H1 (cell line): Measurements from ENCODE around the gene NAA16. TPM values are rescaled to one million over a fixed set of nuclear protein-coding genes. Genes with fewer than 3 reads are reported as not detected.

ENCODE experiments used
- CTCF ChIA-PET: fragments of 300-600 bp; sonication (Branson Sonifier 250); formaldehyde crosslinking; loops from one replicate; lab custom pipeline; 2021; ENCODE audit not compliant: partially characterized antibody; lab: Charles Lee
- POLR2A ChIA-PET: fragments of 300-600 bp; sonication (Branson Sonifier 250); formaldehyde crosslinking; loops from one replicate; lab custom pipeline; 2021; ENCODE audit warnings: inconsistent platforms; ENCODE audit not compliant: partially characterized antibody; lab: Charles Lee
- DNase-seq, 2 experiments: peaks; one replicate each; pipeline versions ENCODE4 v3.0.0 to v3.0.0-alpha.2; 2010 to 2022; ENCODE audit warnings: low spot score in 2 of 2, low read depth in 1 of 2, mixed read lengths in 1 of 2
- FAIRE-seq: peaks from 2 replicates; lab custom pipeline; 2011; peaks lifted over from hg19 to GRCh38; lab: Jason Lieb, UNC
- H2AFZ ChIP-seq: 2 replicates; pipeline ENCODE4 v1.8.1; 2012; ENCODE audit warnings: low read length, inconsistent platforms
- H2AK5ac ChIP-seq: 2 replicates; pipeline ENCODE4 v1.6.1; 2013; ENCODE audit warnings: low read depth, low read length
- H2BK120ac ChIP-seq: replicated peaks from 2 replicates; pipeline ENCODE3; 2013; ENCODE audit warnings: low read depth, low read length, inconsistent platforms
- H2BK12ac ChIP-seq: 2 replicates; pipeline ENCODE4 v1.6.1; 2013; ENCODE audit warnings: low read depth, low read length
- H2BK15ac ChIP-seq: 2 replicates; pipeline ENCODE4 v1.6.1; 2013; ENCODE audit warnings: low read length
- H2BK20ac ChIP-seq: 2 replicates; pipeline ENCODE4 v1.6.1; 2013; ENCODE audit warnings: low read length
- H2BK5ac ChIP-seq: 2 replicates; pipeline ENCODE4 v1.6.1; 2013; ENCODE audit warnings: low read depth, low read length
- H3K14ac ChIP-seq: 2 replicates; pipeline ENCODE4 v1.6.1; 2013; ENCODE audit warnings: inconsistent platforms; ENCODE audit not compliant: insufficient read length
- H3K18ac ChIP-seq: 2 replicates; pipeline ENCODE4 v1.6.1; 2013; ENCODE audit warnings: low read length; ENCODE audit errors: extremely low read depth
- H3K23ac ChIP-seq: 2 replicates; pipeline ENCODE4 v1.6.1; 2013; ENCODE audit warnings: inconsistent platforms; ENCODE audit not compliant: insufficient read length
- H3K23me2 ChIP-seq: 2 replicates; pipeline ENCODE4 v1.6.1; 2013; ENCODE audit warnings: low read depth, low read length
- H3K27ac ChIP-seq: 2 replicates; pipeline ENCODE4 v1.6.1; 2011; ENCODE audit warnings: low read depth, low read length, inconsistent platforms
- H3K27me3 ChIP-seq, 4 experiments: replicated peaks in 1 of 4; 1 replicate in 1 of 4; 2 replicates in 3 of 4; pipeline versions ENCODE4 v1.6.1 to v1.8.1; 2011 to 2013; ENCODE audit warnings: low read length in 3 of 4, mild to moderate bottlenecking in 3 of 4, inconsistent platforms in 2 of 4, mixed read lengths in 2 of 4, moderate library complexity in 1 of 4; ENCODE audit not compliant: control insufficient read depth in 3 of 4, insufficient read depth in 3 of 4; ENCODE audit errors: extremely low read depth in 1 of 4
- H3K36me3 ChIP-seq, 4 experiments: 2 replicates each; pipeline versions ENCODE4 v1.6.1 to v1.8.1; 2011 to 2013; ENCODE audit warnings: mild to moderate bottlenecking in 4 of 4, low read length in 3 of 4, moderate library complexity in 2 of 4, control low read depth in 1 of 4, inconsistent platforms in 1 of 4; ENCODE audit not compliant: insufficient read depth in 4 of 4, control insufficient read depth in 2 of 4
- H3K4ac ChIP-seq: replicated peaks from 2 replicates; pipeline ENCODE3; 2013; ENCODE audit warnings: low read length, low read depth, mixed read lengths, inconsistent platforms; ENCODE audit not compliant: insufficient read length
- H3K4me1 ChIP-seq, 4 experiments: replicated peaks in 1 of 4; 1 replicate in 1 of 4; 2 replicates in 3 of 4; pipeline versions ENCODE4 v1.6.1 to v1.8.1; 2011 to 2013; ENCODE audit warnings: low read length in 3 of 4, inconsistent platforms in 2 of 4, mixed read lengths in 1 of 4; ENCODE audit not compliant: insufficient read depth in 4 of 4, control insufficient read depth in 3 of 4
- H3K4me2 ChIP-seq, 2 experiments: 2 replicates each; pipeline versions ENCODE4 v1.6.1 to v1.8.1; 2011 to 2013; ENCODE audit warnings: low read depth in 2 of 2, low read length in 2 of 2, control low read depth in 1 of 2, inconsistent platforms in 1 of 2, mild to moderate bottlenecking in 1 of 2; ENCODE audit not compliant: insufficient read depth in 1 of 2
- H3K4me3 ChIP-seq, 4 experiments: fragments of 200-600, 300-600 bp in 1 of 4; sonication (generic), shearing (Covaris generic), sonication (Bioruptor Twin) in 1 of 4; 2 replicates each; pipeline versions ENCODE4 v1.5.1 to v1.8.1; 2011 to 2016; ENCODE audit warnings: low read length in 4 of 4, low read depth in 3 of 4, control low read depth in 2 of 4, inconsistent platforms in 2 of 4, mild to moderate bottlenecking in 2 of 4, mixed read lengths in 1 of 4, moderate library complexity in 1 of 4; ENCODE audit not compliant: insufficient read depth in 2 of 4; ENCODE audit errors: extremely low read depth in 1 of 4
- H3K56ac ChIP-seq: replicated peaks from 2 replicates; pipeline ENCODE3; 2013; ENCODE audit warnings: low read depth, mild to moderate bottlenecking, mixed read lengths, low read length, inconsistent platforms; ENCODE audit not compliant: insufficient read length
- H3K79me1 ChIP-seq: 2 replicates; pipeline ENCODE4 v1.6.1; 2013; ENCODE audit warnings: low read depth, low read length, control low read depth
- H3K79me2 ChIP-seq, 2 experiments: 2 replicates each; pipeline versions ENCODE4 v1.6.1 to v1.8.1; 2012 to 2013; ENCODE audit warnings: low read length in 2 of 2, mild to moderate bottlenecking in 2 of 2, inconsistent platforms in 1 of 2; ENCODE audit not compliant: insufficient read depth in 2 of 2, control insufficient read depth in 1 of 2
- H3K9ac ChIP-seq, 4 experiments: replicated peaks in 1 of 4; 1 replicate in 1 of 4; 2 replicates in 3 of 4; pipeline versions ENCODE4 v1.6.1 to v1.8.1; 2011 to 2013; ENCODE audit warnings: low read depth in 3 of 4, low read length in 3 of 4, control low read depth in 2 of 4, mild to moderate bottlenecking in 2 of 4, moderate library complexity in 2 of 4, inconsistent platforms in 1 of 4; ENCODE audit errors: extremely low read depth in 1 of 4
- H3K9me3 ChIP-seq, 2 experiments: 2 replicates each; pipeline versions ENCODE4 v1.6.1 to v1.8.1; 2012 to 2013; ENCODE audit warnings: mild to moderate bottlenecking in 2 of 2, moderate library complexity in 2 of 2, control low read depth in 1 of 2, inconsistent platforms in 1 of 2, low read depth in 1 of 2, low read length in 1 of 2, mixed read lengths in 1 of 2; ENCODE audit not compliant: insufficient read depth in 2 of 2
- H4K20me1 ChIP-seq, 2 experiments: replicated peaks in 1 of 2; 2 replicates each; pipeline versions ENCODE3 to v1.8.1; 2011 to 2013; ENCODE audit warnings: inconsistent platforms in 2 of 2, low read length in 2 of 2, mild to moderate bottlenecking in 1 of 2; ENCODE audit not compliant: insufficient read depth in 2 of 2, control insufficient read depth in 1 of 2
- H4K5ac ChIP-seq: 2 replicates; pipeline ENCODE4 v1.6.1; 2013; ENCODE audit warnings: low read length, low read depth, mixed read lengths, inconsistent platforms; ENCODE audit not compliant: insufficient read length
- H4K8ac ChIP-seq: 2 replicates; pipeline ENCODE4 v1.8.0; 2013; ENCODE audit warnings: mild to moderate bottlenecking, moderate library complexity, low read length, inconsistent platforms; ENCODE audit not compliant: insufficient read depth; ENCODE audit errors: extremely low read depth
- H4K91ac ChIP-seq: replicated peaks from 2 replicates; pipeline ENCODE3; 2013; ENCODE audit warnings: low read length, mixed read lengths, inconsistent platforms; ENCODE audit not compliant: insufficient read length
- BRCA1 ChIP-seq: IDR thresholded peaks from 2 replicates; pipeline ENCODE4 v1.6.1; 2012; ENCODE audit warnings: low read depth, low read length, improper control_type of control experiment
- EGR1 ChIP-seq: IDR thresholded peaks from 2 replicates; pipeline ENCODE4 v1.6.1; 2011; ENCODE audit warnings: low read depth, low read length, borderline replicate concordance
- EZH2 ChIP-seq: fragments of 200-600 bp; sonication (generic); IDR thresholded peaks from 2 replicates; pipeline ENCODE4 v1.7.1; 2012; ENCODE audit warnings: low read depth, mild to moderate bottlenecking, moderate library complexity, low read length, inconsistent platforms; ENCODE audit not compliant: severe bottlenecking
- GABPA ChIP-seq: IDR thresholded peaks from 2 replicates; pipeline ENCODE4 v1.6.1; 2011; ENCODE audit warnings: mild to moderate bottlenecking, low read length, moderate library complexity, borderline replicate concordance; ENCODE audit not compliant: insufficient read depth
- HDAC6 ChIP-seq: IDR thresholded peaks from one replicate; pipeline ENCODE4 v1.7.1; 2012; ENCODE audit warnings: low read depth, mild to moderate bottlenecking, inconsistent platforms, low read length, moderate library complexity
- JUND ChIP-seq: IDR thresholded peaks from 2 replicates; pipeline ENCODE4 v1.6.1; 2011; ENCODE audit warnings: mild to moderate bottlenecking, improper control_type of control experiment, low read length
- KDM5A ChIP-seq: fragments of 200-600 bp; IDR thresholded peaks from 2 replicates; pipeline ENCODE4 v1.7.1; 2012; ENCODE audit warnings: mild to moderate bottlenecking, low read length, inconsistent platforms, mixed read lengths
- SIRT6 ChIP-seq: IDR thresholded peaks from one replicate; pipeline ENCODE4 v1.7.1; 2012; ENCODE audit warnings: low read length, inconsistent platforms
- SP1 ChIP-seq: IDR thresholded peaks from 2 replicates; pipeline ENCODE4 v1.6.1; 2011; ENCODE audit warnings: low read depth, low read length
- SUZ12 ChIP-seq: fragments of 200-600 bp; sonication (generic); IDR thresholded peaks from 2 replicates; pipeline ENCODE4 v1.6.1; 2012; ENCODE audit warnings: mild to moderate bottlenecking, inconsistent platforms, low read length, moderate library complexity, mixed read lengths
- TEAD4 ChIP-seq: IDR thresholded peaks from 2 replicates; pipeline ENCODE4 v1.6.1; 2012; ENCODE audit warnings: low read depth, low read length, inconsistent platforms, mixed read lengths
- YY1 ChIP-seq: IDR thresholded peaks from 2 replicates; pipeline ENCODE4 v1.6.1; 2011; ENCODE audit warnings: low read depth, mild to moderate bottlenecking, low read length
- WGBS, 2 experiments: shearing (Covaris generic) in 1 of 2; methylation state at CpG; one replicate each; pipeline versions ENCODE4 v1.1.6 to v1.1.7; 2013 to 2015; ENCODE audit warnings: low lambda C conversion rate in 2 of 2, mixed read lengths in 2 of 2, inconsistent platforms in 1 of 2, low coverage in 1 of 2, missing lambda C conversion rate in 1 of 2; ENCODE audit not compliant: insufficient replicate concordance in 2 of 2, insufficient coverage in 1 of 2, insufficient read length in 1 of 2; ENCODE audit errors: extremely low coverage in 1 of 2, missing lambda C conversion rate in 1 of 2; 5-methylcytosine and 5-hydroxymethylcytosine counted together
- polyA plus RNA-seq, 7 experiments: library from polyadenylated mRNA; depleted of rRNA in 3 of 7; stranded (reverse) in 5 of 7; unstranded in 2 of 7; fragments of >200 nt in 5 of 7; fragments of 200-250 nt in 2 of 7; gene quantifications; 1 replicate in 5 of 7; 2 replicates in 1 of 7; 4 replicates in 1 of 7; pipeline versions ENCODE4 v1.2.1 to v1.2.3, GENCODE V29; 2011 to 2013; ENCODE audit warnings: missing spikeins in 2 of 7, mixed read lengths in 2 of 7
- total RNA-seq: library from RNA; stranded (reverse); fragmentation: NEBNext Ultra II Directional; extraction: Animal tissue kit (Norgen Biotek cat#: 25700); gene quantifications from 2 replicates; pipeline ENCODE4 v1.2.1, GENCODE V29; 2021
- TF ChIP-seq, protein P1 (sequence below), 3 experiments: IDR thresholded peaks; 1 replicate in 2 of 3; 2 replicates in 1 of 3; pipeline versions ENCODE4 v1.5.1 to v1.6.1; 2011; ENCODE audit warnings: low read length in 3 of 3, mild to moderate bottlenecking in 3 of 3, inconsistent platforms in 2 of 3, low read depth in 1 of 3, moderate library complexity in 1 of 3; ENCODE audit not compliant: insufficient read depth in 1 of 3; ENCODE audit errors: control extremely low read depth in 1 of 3

Gene NAA16
- total and polyA plus RNA-seq, 2 of the 8 experiments (the other 6 are each of a cell fraction or from before 2014, with no cell fraction given): 11.4 to 40.0 TPM

DNA sequence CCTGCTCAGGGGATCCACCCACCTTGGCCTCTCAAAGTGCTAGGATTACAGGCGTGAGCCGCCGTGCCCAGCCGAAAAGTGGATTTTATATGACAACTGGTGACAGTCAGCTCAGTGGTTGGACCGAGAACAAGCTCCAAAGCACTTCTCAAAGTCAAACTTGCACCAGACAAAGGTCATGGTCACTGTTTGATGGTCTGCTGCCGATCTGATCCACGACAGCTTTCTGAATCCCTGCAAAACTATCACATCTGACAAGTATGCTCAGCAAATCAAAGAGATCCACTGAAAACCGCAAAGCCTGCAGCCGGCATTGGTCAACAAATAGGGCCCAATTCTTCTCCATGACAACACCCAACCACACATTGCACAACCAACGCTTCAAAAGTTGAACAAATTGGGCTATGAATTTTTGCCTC lies 21.6 kb upstream of the NAA16 start:
- Histone ChIP-seq H4K5ac (no peak overlapping the region), H3K9ac (no peak overlapping the region), H4K8ac (no peak overlapping the region), H3K4me2 (no peak overlapping the region), H3K79me2 (no peaks in the 10 kb centered on the region), H3K4me1 (peaks cover 0 to 2% (median 2%) of the 10 kb centered on the region in 4 experiments; a peak in 4 of 7 replicates), H3K79me1 (no peaks in the 10 kb centered on the region), H2BK20ac (no peak overlapping the region), H3K4ac (no peak overlapping the region), H3K14ac (no peak overlapping the region), H2BK15ac (no peak overlapping the region), H2BK12ac (no peak overlapping the region), H2BK120ac (no peak overlapping the region), H3K23ac (no peak overlapping the region), H3K23me2 (no peaks in the 10 kb centered on the region), H3K36me3 (no peaks in the 10 kb centered on the region), H2AK5ac (no peak overlapping the region), H4K20me1 (no peaks in the 10 kb centered on the region), H4K91ac (no peak overlapping the region), H3K18ac (no peak overlapping the region), H2BK5ac (no peak overlapping the region), H3K56ac (no peak overlapping the region), H3K9me3 (no peaks in the 10 kb centered on the region; a peak in 1 of 4 replicates), H3K27me3 (no peaks in the 10 kb centered on the region), H3K27ac (no peak overlapping the region), H3K4me3 (no peak overlapping the region), H2AFZ (no peak overlapping the region)
- ChIA-PET POLR2A (interaction anchor here (1.3 kb wide), 1 partner anchor 23 kb away, joined by 3 read pairs; no protein-coding TSS in a partner anchor), CTCF (no interaction called here)
- FAIRE-seq: no peak
- 89% methylated on average over 10 of the region's 10 CpGs; no CpG with 5 or more reads in 1 of the 2 experiments for WGBS, 2 experiments
- DNase-seq: no peak
- TF ChIP-seq HDAC6 (no peak), SIRT6 (no peak), KDM5A (no peak), YY1 (no peak), BRCA1 (no peak), EGR1 (no peak), JUND (no peak), TEAD4 (no peak), EZH2 (no peak), GABPA (no peak), SUZ12 (no peak), SP1 (no peak)
- TF ChIP-seq, protein P1, sequence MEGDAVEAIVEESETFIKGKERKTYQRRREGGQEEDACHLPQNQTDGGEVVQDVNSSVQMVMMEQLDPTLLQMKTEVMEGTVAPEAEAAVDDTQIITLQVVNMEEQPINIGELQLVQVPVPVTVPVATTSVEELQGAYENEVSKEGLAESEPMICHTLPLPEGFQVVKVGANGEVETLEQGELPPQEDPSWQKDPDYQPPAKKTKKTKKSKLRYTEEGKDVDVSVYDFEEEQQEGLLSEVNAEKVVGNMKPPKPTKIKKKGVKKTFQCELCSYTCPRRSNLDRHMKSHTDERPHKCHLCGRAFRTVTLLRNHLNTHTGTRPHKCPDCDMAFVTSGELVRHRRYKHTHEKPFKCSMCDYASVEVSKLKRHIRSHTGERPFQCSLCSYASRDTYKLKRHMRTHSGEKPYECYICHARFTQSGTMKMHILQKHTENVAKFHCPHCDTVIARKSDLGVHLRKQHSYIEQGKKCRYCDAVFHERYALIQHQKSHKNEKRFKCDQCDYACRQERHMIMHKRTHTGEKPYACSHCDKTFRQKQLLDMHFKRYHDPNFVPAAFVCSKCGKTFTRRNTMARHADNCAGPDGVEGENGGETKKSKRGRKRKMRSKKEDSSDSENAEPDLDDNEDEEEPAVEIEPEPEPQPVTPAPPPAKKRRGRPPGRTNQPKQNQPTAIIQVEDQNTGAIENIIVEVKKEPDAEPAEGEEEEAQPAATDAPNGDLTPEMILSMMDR (IDR thresholded peaks at IDR 0.05; ENCODE audit: control extremely low read depth in 1 of 3, insufficient read depth in 1 of 3, low read depth in 1 of 3, low read length in 3 of 3): no peak
